ENCODE data around the gene DDC.

DDC gene

GRCh38 chr7:50502947-50503346 lies 62.3 kb downstream of the DDC start:
- no peak for TF ChIP-seq CTCF (IDR thresholded peaks at IDR 0.05)
- no peak overlapping the region for H3K27ac Mint-ChIP-seq
- peaks cover 5% of the 10 kb centered on the region for H3K9me3 Mint-ChIP-seq
- peaks cover 5% of the 10 kb centered on the region for H3K36me3 Mint-ChIP-seq (ENCODE audit: low read depth)
- DNase-seq: no peak
- peaks cover 7% of the 10 kb centered on the region for H3K27me3 Mint-ChIP-seq (ENCODE audit: low read depth, poor library complexity)
- peaks cover 23% of the 10 kb centered on the region for H3K4me1 Mint-ChIP-seq
- H3K4me3 Mint-ChIP-seq: no peak overlapping the region

GRCh38 chr7:50502001-50502684 lies 63.1 kb downstream of the DDC start:
- DNase-seq: no peak
- Mint-ChIP-seq H3K4me3 (no peak overlapping the region), H3K36me3 (ENCODE audit: low read depth) (peaks cover 5% of the 10 kb centered on the region), H3K27ac (peak overlapping the region; percentile 59), H3K9me3 (peaks cover 5% of the 10 kb centered on the region), H3K27me3 (ENCODE audit: low read depth, poor library complexity) (peaks cover 11% of the 10 kb centered on the region), H3K4me1 (peaks cover 29% of the 10 kb centered on the region)
- TF ChIP-seq CTCF (IDR thresholded peaks at IDR 0.05): no peak

- no peak for TF ChIP-seq CTCF (IDR thresholded peaks at IDR 0.05)
- no peak for DNase-seq
- Mint-ChIP-seq H3K4me1 (peaks cover 31% of the 10 kb centered on the region), H3K9me3 (peaks cover 5% of the 10 kb centered on the region), H3K4me3 (no peak overlapping the region), H3K27ac (no peak overlapping the region), H3K36me3 (ENCODE audit: low read depth) (peaks cover 5% of the 10 kb centered on the region), H3K27me3 (ENCODE audit: low read depth, poor library complexity) (peaks cover 16% of the 10 kb centered on the region)
These were observed 66.1 kb downstream of the DDC start for GRCh38 chr7:50499092-50499491.

- no peak for DNase-seq
- no peak for TF ChIP-seq CTCF (IDR thresholded peaks at IDR 0.05)
- Mint-ChIP-seq H3K4me1 (peaks cover 31% of the 10 kb centered on the region), H3K9me3 (peaks cover 5% of the 10 kb centered on the region), H3K27me3 (ENCODE audit: low read depth, poor library complexity) (peaks cover 17% of the 10 kb centered on the region), H3K4me3 (no peak overlapping the region), H3K36me3 (ENCODE audit: low read depth) (peaks cover 5% of the 10 kb centered on the region), H3K27ac (no peak overlapping the region)
These were observed 67.2 kb downstream of the DDC start for GRCh38 chr7:50497968-50498367.

- H3K36me3 Mint-ChIP-seq (ENCODE audit: low read depth): peaks cover 5% of the 10 kb centered on the region
- peaks cover 23% of the 10 kb centered on the region for H3K4me1 Mint-ChIP-seq
- no peak overlapping the region for H3K4me3 Mint-ChIP-seq
- peaks cover 17% of the 10 kb centered on the region for H3K27me3 Mint-ChIP-seq (ENCODE audit: low read depth, poor library complexity)
- peak overlapping the region; percentile 88 for H3K27ac Mint-ChIP-seq
- TF ChIP-seq CTCF (IDR thresholded peaks at IDR 0.05): no peak
- peaks cover 8% of the 10 kb centered on the region for H3K9me3 Mint-ChIP-seq
- DNase-seq: no peak
These were observed 68.0 kb downstream of the DDC start for GRCh38 chr7:50497068-50497642.

GRCh38 chr7:50496569-50496968 lies 68.6 kb downstream of the DDC start:
- H3K36me3 Mint-ChIP-seq (ENCODE audit: low read depth): peaks cover 5% of the 10 kb centered on the region
- H3K4me3 Mint-ChIP-seq: no peak overlapping the region

More at GRCh38 chr7:50496569-50496968, 68.6 kb downstream of the DDC start:
- no peak for DNase-seq
- Mint-ChIP-seq H3K27me3 (ENCODE audit: low read depth, poor library complexity) (peaks cover 17% of the 10 kb centered on the region), H3K9me3 (peaks cover 8% of the 10 kb centered on the region), H3K27ac (peak overlapping the region; percentile 88), H3K4me1 (peaks cover 21% of the 10 kb centered on the region)
- no peak for TF ChIP-seq CTCF (IDR thresholded peaks at IDR 0.05)

Data from nephron progenitor cell (in vitro differentiated cells).